A172 (cell line): Measurements from ENCODE around the gene KCNMA1. TPM values are rescaled to one million over a fixed set of nuclear protein-coding genes. Genes with fewer than 3 reads are reported as not detected.

Experiments used
- DNase-seq: peaks from one replicate; pipeline ENCODE4 v3.0.0-alpha.2; 2015; ENCODE audit warnings: low spot score
- total RNA-seq: library from RNA; depleted of rRNA; stranded (reverse); fragments of >200 nt; shearing (Covaris generic); gene quantifications from 2 replicates; pipeline ENCODE4 v1.2.3, GENCODE V29; 2014

Gene KCNMA1
- total RNA-seq, 1 experiment from 2014 or later: 50.7 TPM

GRCh38 chr10:77306666-77307065, 330.9 kb downstream of the KCNMA1 start:
- no peak for DNase-seq

GRCh38 chr10:77305650-77306632, 331.7 kb downstream of the KCNMA1 start:
- no peak for DNase-seq

GRCh38 chr10:77304192-77304591, 333.4 kb downstream of the KCNMA1 start:
- DNase-seq: no peak

- peak; percentile 61 for DNase-seq
Observed at GRCh38 chr10:77301305-77301730, 336.3 kb downstream of the KCNMA1 start.

- no peak for DNase-seq
Observed at GRCh38 chr10:77300682-77301302, 336.8 kb downstream of the KCNMA1 start.

- no peak for DNase-seq
Observed at GRCh38 chr10:77299320-77299719, 338.3 kb downstream of the KCNMA1 start.

- DNase-seq: peak; percentile 76
Observed at GRCh38 chr10:77297393-77297739, 340.2 kb downstream of the KCNMA1 start.

- DNase-seq: no peak
Observed at GRCh38 chr10:77296534-77297392, 340.8 kb downstream of the KCNMA1 start.

GRCh38 chr10:77293773-77294172, 343.8 kb downstream of the KCNMA1 start:
- DNase-seq: no peak

GRCh38 chr10:77293347-77293746, 344.3 kb downstream of the KCNMA1 start:
- no peak for DNase-seq

GRCh38 chr10:77291596-77292505, 345.8 kb downstream of the KCNMA1 start:
- DNase-seq: peak; percentile 66

GRCh38 chr10:77290528-77291155, 347.0 kb downstream of the KCNMA1 start:
- DNase-seq: peak; percentile 91

GRCh38 chr10:77289790-77290189, 347.8 kb downstream of the KCNMA1 start:
- no peak for DNase-seq

- no peak for DNase-seq
Observed at GRCh38 chr10:77289027-77289501, 348.5 kb downstream of the KCNMA1 start.

GRCh38 chr10:77287647-77288120, 349.9 kb downstream of the KCNMA1 start:
- DNase-seq: no peak

- no peak for DNase-seq
Observed at GRCh38 chr10:77286531-77287508, 350.8 kb downstream of the KCNMA1 start.

GRCh38 chr10:77285529-77286182, 352.0 kb downstream of the KCNMA1 start:
- DNase-seq: no peak

GRCh38 chr10:77284797-77285196, 352.8 kb downstream of the KCNMA1 start:
- DNase-seq: no peak
